Measurements from ENCODE around the gene NEK1. TPM values are rescaled to one million over a fixed set of nuclear protein-coding genes. Genes with fewer than 3 reads are reported as not detected.

Gene NEK1
- total and polyA plus RNA-seq, 2 experiments from 2014 or later: 9.3 to 19.5 TPM

GRCh38 chr4:169416461-169416860 is 195.9 kb downstream of the NEK1 start (continued):
- no peak for TF ChIP-seq REST (IDR thresholded peaks at IDR 0.05; ENCODE audit: unreplicated experiment)
- no peak for TF ChIP-seq STAT1 (IDR thresholded peaks at IDR 0.05; ENCODE audit: unreplicated experiment)
- no peak for TF ChIP-seq POLR2AphosphoS5 (IDR thresholded peaks at IDR 0.05; ENCODE audit: low read depth)
- TF ChIP-seq EZH2 (IDR thresholded peaks at IDR 0.05; ENCODE audit: low read depth, unreplicated experiment): no peak
- no peak for TF ChIP-seq CTCF (conservative IDR thresholded peaks at IDR 0.05; ENCODE audit: low read depth in 2 of 2)
- TF ChIP-seq ETS1 (IDR thresholded peaks at IDR 0.05): no peak
- TF ChIP-seq EZH2phosphoT487 (IDR thresholded peaks at IDR 0.05; ENCODE audit: unreplicated experiment): no peak
- TF ChIP-seq ZNF331 (CRISPR knock-in tag; IDR thresholded peaks at IDR 0.05; ENCODE audit: low read depth): no peak

- H3F3A ChIP-seq (replicated peaks; ENCODE audit: low read depth): no peaks in the 10 kb centered on the region
- no peaks in the 10 kb centered on the region for H3K9me2 ChIP-seq (ENCODE audit: insufficient read depth)
- Mint-ChIP-seq H3K4me1 (peaks cover 25% of the 10 kb centered on the region), H3K27me3 (ENCODE audit: insufficient read depth, low read depth, poor library complexity) (no peaks in the 10 kb centered on the region), H3K9me3 (no peaks in the 10 kb centered on the region), H3K27ac (no peak overlapping the region), H3K4me3 (no peak overlapping the region), H3K36me3 (ENCODE audit: low read depth) (no peaks in the 10 kb centered on the region)
- no peaks in the 10 kb centered on the region for H3K79me2 ChIP-seq (replicated peaks; ENCODE audit: insufficient read depth)
- no peaks in the 10 kb centered on the region for H3K36me3 ChIP-seq (ENCODE audit: insufficient read depth)
- H3K27ac ChIP-seq (ENCODE audit: low read depth): no peak overlapping the region
- no peak overlapping the region for H2AFZ ChIP-seq
- no peak overlapping the region for H3K4me3 ChIP-seq
- peaks cover 7% of the 10 kb centered on the region; the same call in 1 of the 2 replicates for H3K4me1 ChIP-seq (ENCODE audit: insufficient read depth)
- no peaks in the 10 kb centered on the region for H3K27me3 ChIP-seq (ENCODE audit: insufficient read depth)
- H3K4me2 ChIP-seq: no peak overlapping the region
- no peak for DNase-seq (ENCODE audit: low spot score)
- no peaks in the 10 kb centered on the region for H4K20me1 ChIP-seq (replicated peaks; ENCODE audit: insufficient read depth)
- ATAC-seq: no peak
- TF ChIP-seq NANOG (IDR thresholded peaks at IDR 0.05; ENCODE audit: borderline replicate concordance) (no peak), ZNF331 (CRISPR knock-in tag; IDR thresholded peaks at IDR 0.05; ENCODE audit: low read depth) (no peak), EZH2 (IDR thresholded peaks at IDR 0.05; ENCODE audit: low read depth, unreplicated experiment) (no peak), ZNF462 (CRISPR knock-in tag; IDR thresholded peaks at IDR 0.05) (no peak), CREB1 (CRISPR knock-in tag; IDR thresholded peaks at IDR 0.05; ENCODE audit: low read depth) (no peak), ETS1 (IDR thresholded peaks at IDR 0.05) (no peak)
Measured at GRCh38 chr4:169414913-169415312, 197.5 kb downstream of the NEK1 start.
